ENCODE data around the gene BOC. TPM values are rescaled to one million over a fixed set of nuclear protein-coding genes. Genes with fewer than 3 reads are reported as not detected.

The BOC gene
- total RNA-seq, 1 experiment from 2014 or later, result 1.2 TPM

- Histone ChIP-seq H3K4me3 (ENCODE audit: low read depth, low read length, poor library complexity, severe bottlenecking) (no peak overlapping the region), H3K27me3 (replicated peaks; ENCODE audit: insufficient read depth, low read depth, low read length, poor library complexity) (no peaks in the 10 kb centered on the region), H3K4me1 (ENCODE audit: insufficient read depth, low read length, poor library complexity, severe bottlenecking) (no peaks in the 10 kb centered on the region), H3K27ac (ENCODE audit: low read depth, low read length, poor library complexity, severe bottlenecking) (no peak overlapping the region), H3K36me3 (ENCODE audit: insufficient read depth, low read length, poor library complexity, severe bottlenecking) (no peaks in the 10 kb centered on the region), H3K9me3 (ENCODE audit: low read depth, low read length, poor library complexity, severe bottlenecking) (no peaks in the 10 kb centered on the region)
- DNase-seq (ENCODE audit: low spot score), result no peak
- ChIA-PET POLR2A (ENCODE audit: low non-redundant PET) (no interaction called here), CTCF (no interaction called here)
- intact Hi-C loops (cut with micrococcal nuclease; ENCODE audit: unreplicated experiment), result no loop called here
- no TSS peak for BruUV-seq (replicated peaks)
- TF ChIP-seq EZH2 (IDR thresholded peaks at IDR 0.05; ENCODE audit: borderline replicate concordance, low read depth, low read length, poor library complexity, severe bottlenecking) (no peak), CTCF (conservative IDR thresholded peaks at IDR 0.05; ENCODE audit: low read depth, low read length) (no peak)
These were observed 36.4 kb upstream of the BOC start for GRCh38 chr3:113174801-113175485.

- CTCF ChIA-PET, result no interaction called here
- no peak for TF ChIP-seq EZH2 (IDR thresholded peaks at IDR 0.05; ENCODE audit: borderline replicate concordance, low read depth, low read length, poor library complexity, severe bottlenecking)
- TF ChIP-seq CTCF (conservative IDR thresholded peaks at IDR 0.05; ENCODE audit: low read depth, low read length), result no peak
- no peak for DNase-seq (ENCODE audit: low spot score)
- no peaks in the 10 kb centered on the region for H3K27me3 ChIP-seq (replicated peaks; ENCODE audit: insufficient read depth, low read depth, low read length, poor library complexity)
- BruUV-seq (replicated peaks), result no TSS peak
- H3K4me1 ChIP-seq (ENCODE audit: insufficient read depth, low read length, poor library complexity, severe bottlenecking), result no peaks in the 10 kb centered on the region
- intact Hi-C loops (cut with micrococcal nuclease; ENCODE audit: unreplicated experiment), result no loop called here
- POLR2A ChIA-PET (ENCODE audit: low non-redundant PET), result no interaction called here
- H3K36me3 ChIP-seq (ENCODE audit: insufficient read depth, low read length, poor library complexity, severe bottlenecking), result no peaks in the 10 kb centered on the region
- no peak overlapping the region for H3K27ac ChIP-seq (ENCODE audit: low read depth, low read length, poor library complexity, severe bottlenecking)
- H3K9me3 ChIP-seq (ENCODE audit: low read depth, low read length, poor library complexity, severe bottlenecking), result no peaks in the 10 kb centered on the region
- no peak overlapping the region for H3K4me3 ChIP-seq (ENCODE audit: low read depth, low read length, poor library complexity, severe bottlenecking)
These were observed 33.8 kb upstream of the BOC start for GRCh38 chr3:113177526-113177925.

- Histone ChIP-seq H3K36me3 (ENCODE audit: insufficient read depth, low read length, poor library complexity, severe bottlenecking) (no peaks in the 10 kb centered on the region), H3K9me3 (ENCODE audit: low read depth, low read length, poor library complexity, severe bottlenecking) (no peaks in the 10 kb centered on the region), H3K27ac (ENCODE audit: low read depth, low read length, poor library complexity, severe bottlenecking) (no peak overlapping the region), H3K4me1 (ENCODE audit: insufficient read depth, low read length, poor library complexity, severe bottlenecking) (no peaks in the 10 kb centered on the region), H3K4me3 (ENCODE audit: low read depth, low read length, poor library complexity, severe bottlenecking) (no peak overlapping the region), H3K27me3 (replicated peaks; ENCODE audit: insufficient read depth, low read depth, low read length, poor library complexity) (no peaks in the 10 kb centered on the region)
- no peak for DNase-seq (ENCODE audit: low spot score)
- intact Hi-C loops (cut with micrococcal nuclease; ENCODE audit: unreplicated experiment), result no loop called here
- BruUV-seq (replicated peaks), result no TSS peak
- POLR2A ChIA-PET (ENCODE audit: low non-redundant PET), result no interaction called here
- TF ChIP-seq CTCF (conservative IDR thresholded peaks at IDR 0.05; ENCODE audit: low read depth, low read length) (no peak), EZH2 (IDR thresholded peaks at IDR 0.05; ENCODE audit: borderline replicate concordance, low read depth, low read length, poor library complexity, severe bottlenecking) (no peak)
- CTCF ChIA-PET, result no interaction called here
These were observed 32.0 kb upstream of the BOC start for GRCh38 chr3:113179235-113179824.
